Mammary epithelial cell (primary cell): ENCODE results near the gene ADCY5.

Source experiments
- CTCF ChIP-seq, 2 donors: IDR thresholded peaks in 1 of 2; conservative IDR thresholded peaks in 1 of 2; 2 replicates each; pipeline ENCODE4 v1.5.1; 2011 to 2012; ENCODE audit warnings: inconsistent platforms in 2 of 2, low read length in 2 of 2, mild to moderate bottlenecking in 2 of 2, control low read depth in 1 of 2, low read depth in 1 of 2; ENCODE audit not compliant: insufficient read depth in 1 of 2; ENCODE audit errors: extremely low read depth in 1 of 2
- EZH2 ChIP-seq: IDR thresholded peaks from 2 replicates; pipeline ENCODE4 v1.6.1; 2012; ENCODE audit warnings: low read length, inconsistent platforms, borderline replicate concordance

- TF ChIP-seq CTCF (conservative IDR thresholded peaks at IDR 0.05 in 1 of 2, IDR thresholded peaks at IDR 0.05 in 1 of 2; ENCODE audit: extremely low read depth in 1 of 2, insufficient read depth in 1 of 2, low read depth in 1 of 2, low read length in 2 of 2) (no peak), EZH2 (no peak)
Observed at GRCh38 chr3:123285931-123286307, 163.0 kb downstream of the ADCY5 start.
